ENCODE measurements around the gene ARMC2. TPM values are rescaled to one million over a fixed set of nuclear protein-coding genes. Genes with fewer than 3 reads are reported as not detected.
"Not testable (repeated sequence)": the region's sequence is repeated elsewhere in the genome, so short reads cannot be mapped to it uniquely, and the experiment has no call there.

ARMC2 gene
- total and polyA plus RNA-seq, 8 donors, result 0.46 to 13.4 (median 2.3) TPM; not detected in 1

- Histone ChIP-seq H3K27ac (no peak overlapping the region), H3K4me1 (peaks cover 15 to 31% (median 22%) of the 10 kb centered on the region in 4 donors), H3K4me3 (no peak overlapping the region), H3K36me3 (no peaks in the 10 kb centered on the region), H3K27me3 (no peaks in the 10 kb centered on the region), H3K9me3 (no peaks in the 10 kb centered on the region)
- TF ChIP-seq CTCF (IDR thresholded peaks at IDR 0.05), result no peak
- no peak for TF ChIP-seq POLR2A (IDR thresholded peaks at IDR 0.05)
- no peak for TF ChIP-seq POLR2AphosphoS5 (IDR thresholded peaks at IDR 0.05)
- TF ChIP-seq EP300 (IDR thresholded peaks at IDR 0.05), result no peak
- WGBS, 5 donors, result 60 to 89% (median 81%) methylated on average over 2 of the region's 2 CpGs
- no peak for DNase-seq
- intact Hi-C loops (cut with DNase I; ENCODE audit: low total_unique reads), result no loop called here
Measured at GRCh38 chr6:108969776-108970175, 121.6 kb downstream of the ARMC2 start.

GRCh38 chr6:108974201-108974600, 126.0 kb downstream of the ARMC2 start:
- 86 to 100% (median 100%) methylated on average over 1 of the region's 1 CpG for WGBS, 5 donors
- DNase-seq, result no peak
- Histone ChIP-seq H3K36me3 (no peaks in the 10 kb centered on the region), H3K9me3 (peaks cover 0 to 5% (median 0%) of the 10 kb centered on the region in 4 donors), H3K4me3 (no peak overlapping the region), H3K27me3 (no peaks in the 10 kb centered on the region), H3K4me1 (peaks cover 4 to 15% (median 12%) of the 10 kb centered on the region in 4 donors), H3K27ac (no peak overlapping the region)
- TF ChIP-seq CTCF (IDR thresholded peaks at IDR 0.05) (no peak), EP300 (IDR thresholded peaks at IDR 0.05) (no peak), POLR2A (IDR thresholded peaks at IDR 0.05) (no peak), POLR2AphosphoS5 (IDR thresholded peaks at IDR 0.05) (no peak)
- intact Hi-C loops (cut with DNase I; ENCODE audit: low total_unique reads), result no loop called here

- DNase-seq; H3K4me1 ChIP-seq; H3K27ac ChIP-seq; H3K27me3 ChIP-seq; H3K36me3 ChIP-seq; H3K4me3 ChIP-seq; intact Hi-C loops (cut with DNase I; ENCODE audit: low total_unique reads): not testable (repeated sequence)
- peaks cover 0 to 11% (median 6%) of the 10 kb centered on the region in 4 donors for H3K9me3 ChIP-seq
- WGBS, 5 donors, result 94 to 100% (median 95%) methylated on average over 1 of the region's 1 CpG
Measured at GRCh38 chr6:108978638-108979037, 130.4 kb downstream of the ARMC2 start.

- H3K36me3 ChIP-seq, result peaks cover 14 to 45% (median 22%) of the 10 kb centered on the region in 4 donors
- 89 to 95% (median 93%) methylated on average over 10 of the region's 10 CpGs for WGBS, 5 donors
- DNase-seq, result no peak
- H3K27me3 ChIP-seq, result no peaks in the 10 kb centered on the region
- TF ChIP-seq POLR2A (IDR thresholded peaks at IDR 0.05) (no peak), POLR2AphosphoS5 (IDR thresholded peaks at IDR 0.05) (no peak), CTCF (IDR thresholded peaks at IDR 0.05) (no peak), EP300 (IDR thresholded peaks at IDR 0.05) (no peak)
- H3K4me3 ChIP-seq, result no peak overlapping the region
- H3K27ac ChIP-seq, result no peak overlapping the region
- peaks cover 6 to 19% (median 11%) of the 10 kb centered on the region in 4 donors for H3K4me1 ChIP-seq
- H3K9me3 ChIP-seq, result peaks cover 0 to 8% (median 5%) of the 10 kb centered on the region in 4 donors
- intact Hi-C loops (cut with DNase I; ENCODE audit: low total_unique reads), result no loop called here
Measured at GRCh38 chr6:108982154-108983113, 134.2 kb downstream of the ARMC2 start.
